Caki2 (cell line): Measurements from ENCODE around the gene CHN1. TPM values are rescaled to one million over a fixed set of nuclear protein-coding genes. Genes with fewer than 3 reads are reported as not detected.

Experiments used
- DNase-seq: peaks from one replicate; pipeline ENCODE4 v3.0.0-alpha.2; 2015; ENCODE audit warnings: low read depth
- in situ Hi-C: cut with HindIII; loops from 2 replicates; pipeline ENCODE4 v1.10.0; 2016; ENCODE audit warnings: low sequenced_read_pairs, low pct_unique_long_range_greater_than_20kb, mixed read lengths
- total RNA-seq: library from RNA; depleted of rRNA; stranded (reverse); fragments of >200 nt; shearing (Covaris generic); gene quantifications from 2 replicates; pipeline ENCODE4 v1.2.3, GENCODE V29; 2014; ENCODE audit warnings: low replicate concordance

CHN1 gene
- total RNA-seq, 1 experiment from 2014 or later, result 8.8 TPM

DNA sequence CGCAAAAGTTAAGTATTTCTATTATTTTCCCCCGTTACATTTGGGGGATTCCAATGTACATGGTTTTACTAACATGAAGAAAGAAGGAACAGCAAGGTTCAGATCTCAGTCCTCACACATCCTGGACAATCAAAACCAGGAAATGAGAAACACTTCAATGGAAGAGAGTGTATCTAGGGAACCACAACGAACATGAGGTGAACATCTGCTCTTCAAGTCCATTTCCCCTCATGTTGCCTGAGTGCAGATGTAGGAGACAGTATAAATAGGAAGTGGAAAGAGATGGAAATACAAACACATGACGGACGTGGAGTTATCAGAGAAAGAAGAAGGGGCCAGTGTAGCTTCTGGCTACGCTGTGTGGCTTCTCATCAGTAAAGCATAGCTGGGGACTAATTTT is 52.6 kb downstream of the CHN1 start:
- in situ Hi-C loops, result no loop called here
- DNase-seq, result no peak

DNA sequence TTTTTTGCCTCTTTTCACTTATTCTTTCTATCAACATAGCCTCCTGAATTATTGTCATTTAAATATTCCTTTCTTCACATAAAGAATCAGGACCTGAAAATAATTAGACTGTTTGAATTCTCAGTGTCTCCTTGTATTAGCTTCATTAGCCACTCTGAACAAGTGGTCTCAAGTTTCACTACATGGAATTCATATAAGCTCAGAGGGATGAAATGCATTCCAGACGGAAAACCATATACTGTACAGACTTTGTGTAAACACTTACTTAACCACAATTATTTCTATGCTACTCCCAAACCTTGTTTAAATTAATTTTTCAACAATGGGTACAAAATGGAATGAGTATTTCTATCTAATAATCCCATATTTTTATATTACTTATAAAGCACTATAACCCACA is 53.4 kb downstream of the CHN1 start:
- no peak for DNase-seq

GRCh38 chr2:174949988-174950687 is 55.0 kb downstream of the CHN1 start:
- in situ Hi-C loops, result no loop called here
- DNase-seq, result no peak

More for the DNA sequence above, 53.4 kb downstream of the CHN1 start:
- in situ Hi-C loops, result no loop called here

- no peak for DNase-seq
- in situ Hi-C loops, result no loop called here
These were observed 59.5 kb downstream of the CHN1 start for GRCh38 chr2:174945601-174946260.

DNA sequence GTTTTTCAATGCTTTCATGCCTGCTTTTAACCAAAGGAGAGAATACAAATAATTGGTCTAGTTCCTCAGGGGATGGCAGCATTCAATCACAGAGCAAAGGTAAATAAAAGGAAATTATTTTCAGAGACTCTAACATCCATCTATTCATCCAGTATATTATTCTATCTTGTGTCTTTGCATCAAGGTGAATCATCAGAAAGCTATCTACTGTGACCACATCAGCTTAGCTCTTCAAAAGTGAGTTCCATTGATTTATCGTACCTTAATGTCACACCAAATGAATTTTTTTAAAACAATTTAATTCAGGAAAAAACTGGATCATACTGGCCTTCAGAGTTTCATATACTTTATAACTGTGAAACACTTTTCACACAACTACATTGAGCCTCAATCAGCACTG is 66.1 kb downstream of the CHN1 start:
- peak; percentile 62 for DNase-seq
- in situ Hi-C loops, result no loop called here

- DNase-seq, result no peak
- in situ Hi-C loops, result no loop called here
These were observed 73.5 kb downstream of the CHN1 start for GRCh38 chr2:174931724-174932123.

DNA sequence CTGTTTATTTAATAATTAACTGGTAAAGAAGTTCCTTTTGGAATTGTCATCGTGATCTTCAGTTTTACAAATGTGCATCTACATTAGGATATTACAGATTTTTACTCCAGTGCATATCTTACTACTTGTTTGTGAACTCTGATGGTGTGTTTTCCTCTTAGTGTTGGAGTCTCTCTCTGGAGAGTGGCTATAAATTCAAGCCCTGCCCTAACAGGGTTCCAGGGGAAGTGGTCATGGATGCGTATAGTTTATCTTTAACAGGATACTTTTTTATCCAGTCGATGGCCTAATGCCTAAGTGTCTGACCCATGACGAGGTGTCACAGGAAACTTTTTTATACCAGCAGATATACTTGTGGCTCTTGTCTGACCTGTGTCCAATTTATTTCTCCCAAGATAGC is 75.4 kb downstream of the CHN1 start:
- peak; percentile 91 for DNase-seq
- in situ Hi-C loops, result no loop called here

- DNase-seq, result no peak
- in situ Hi-C loops, result no loop called here
These were observed 80.0 kb downstream of the CHN1 start for GRCh38 chr2:174925046-174925784.

GRCh38 chr2:174924061-174924693 is 81.0 kb downstream of the CHN1 start:
- in situ Hi-C loops, result no loop called here
- no peak for DNase-seq

DNA sequence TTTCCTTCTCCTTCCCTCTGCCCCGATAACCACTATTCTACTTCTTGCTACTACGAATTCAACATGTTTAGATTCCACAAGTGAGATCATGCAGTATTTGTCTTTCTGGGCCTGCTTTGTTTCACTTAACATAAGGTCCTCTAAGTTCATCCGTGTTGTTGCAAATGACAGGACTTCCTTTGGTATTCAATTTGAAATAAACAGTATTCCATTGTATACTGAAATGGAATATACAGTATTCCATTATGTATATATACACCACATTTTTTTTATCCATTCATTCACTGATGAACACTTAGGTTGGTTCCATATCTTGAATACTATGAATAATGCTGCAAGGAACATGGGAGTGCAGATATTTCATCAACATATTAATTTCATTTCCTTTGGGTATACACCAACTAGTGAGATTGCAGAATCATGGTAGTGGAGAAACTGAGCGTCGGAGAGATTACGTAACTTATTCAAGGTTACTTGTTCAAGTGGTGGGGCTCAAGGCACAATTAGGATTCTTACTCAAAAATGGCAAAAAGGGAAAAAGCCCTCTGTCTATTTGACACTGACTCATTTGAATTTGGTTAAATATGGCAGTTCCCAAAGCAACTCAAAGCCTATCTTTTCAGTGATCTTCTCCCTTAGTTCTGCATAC is 85.1 kb downstream of the CHN1 start:
- no peak for DNase-seq
- in situ Hi-C loops, result no loop called here

DNA sequence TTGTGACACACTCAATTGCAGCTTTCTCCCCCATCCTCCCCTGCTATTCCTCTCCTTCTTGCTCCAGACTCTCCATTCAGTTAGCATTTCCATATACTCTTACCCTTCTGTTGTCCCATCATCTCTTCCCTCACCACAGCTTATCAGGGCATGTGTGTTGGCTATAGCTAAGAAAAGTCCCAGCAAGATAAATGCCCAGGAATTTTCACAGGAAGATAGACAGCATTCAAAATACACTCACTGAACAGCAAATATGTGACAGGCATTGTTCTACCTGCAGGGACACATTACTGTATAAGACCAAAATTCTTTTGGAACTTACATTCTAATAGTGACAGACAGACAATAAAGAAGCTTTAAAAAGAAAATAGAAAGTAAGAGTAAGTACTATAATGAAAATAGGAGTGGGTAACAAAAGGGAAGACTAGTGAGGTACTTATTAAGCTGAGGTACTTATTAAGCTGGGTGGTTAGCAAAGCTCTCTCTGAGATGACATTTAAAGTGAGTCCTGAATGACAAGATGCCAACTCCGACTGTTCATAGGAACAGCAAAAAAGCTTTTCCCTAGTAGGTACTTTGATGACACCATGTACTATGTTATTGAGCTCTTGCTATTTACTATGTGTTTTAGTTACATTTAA is 86.2 kb downstream of the CHN1 start:
- no peak for DNase-seq
- in situ Hi-C loops, result no loop called here

DNA sequence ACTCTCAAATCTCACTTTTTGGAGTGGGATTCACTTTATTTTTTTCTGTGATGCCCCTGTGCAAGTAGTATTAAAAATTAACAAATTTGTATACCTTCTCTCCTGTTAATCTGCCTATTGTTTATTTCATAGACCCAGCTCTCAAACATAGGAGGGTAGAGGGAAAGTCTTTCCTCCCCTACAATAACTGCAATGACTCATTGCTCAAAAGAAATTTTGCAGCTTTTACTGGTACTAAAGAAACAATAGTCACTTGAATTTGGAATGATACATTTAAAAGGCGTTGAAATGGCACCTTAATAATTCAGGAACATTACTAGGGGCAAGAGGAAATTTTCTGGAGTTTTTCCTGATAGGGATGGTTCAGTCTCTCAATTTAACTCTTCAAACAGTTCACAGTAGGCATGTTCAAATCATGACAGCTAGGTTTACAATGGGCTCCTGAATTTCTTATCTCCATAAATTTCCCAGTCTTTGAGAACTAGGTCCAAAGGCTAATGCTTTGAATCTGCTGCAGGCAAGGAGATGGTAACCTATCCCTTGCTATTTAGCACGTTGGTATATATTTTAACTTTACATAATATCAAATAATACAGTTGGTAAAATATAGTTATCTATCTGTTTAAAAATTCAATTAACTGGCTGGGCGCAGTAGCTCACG is 88.8 kb downstream of the CHN1 start:
- in situ Hi-C loops, result no loop called here
- no peak for DNase-seq

DNA sequence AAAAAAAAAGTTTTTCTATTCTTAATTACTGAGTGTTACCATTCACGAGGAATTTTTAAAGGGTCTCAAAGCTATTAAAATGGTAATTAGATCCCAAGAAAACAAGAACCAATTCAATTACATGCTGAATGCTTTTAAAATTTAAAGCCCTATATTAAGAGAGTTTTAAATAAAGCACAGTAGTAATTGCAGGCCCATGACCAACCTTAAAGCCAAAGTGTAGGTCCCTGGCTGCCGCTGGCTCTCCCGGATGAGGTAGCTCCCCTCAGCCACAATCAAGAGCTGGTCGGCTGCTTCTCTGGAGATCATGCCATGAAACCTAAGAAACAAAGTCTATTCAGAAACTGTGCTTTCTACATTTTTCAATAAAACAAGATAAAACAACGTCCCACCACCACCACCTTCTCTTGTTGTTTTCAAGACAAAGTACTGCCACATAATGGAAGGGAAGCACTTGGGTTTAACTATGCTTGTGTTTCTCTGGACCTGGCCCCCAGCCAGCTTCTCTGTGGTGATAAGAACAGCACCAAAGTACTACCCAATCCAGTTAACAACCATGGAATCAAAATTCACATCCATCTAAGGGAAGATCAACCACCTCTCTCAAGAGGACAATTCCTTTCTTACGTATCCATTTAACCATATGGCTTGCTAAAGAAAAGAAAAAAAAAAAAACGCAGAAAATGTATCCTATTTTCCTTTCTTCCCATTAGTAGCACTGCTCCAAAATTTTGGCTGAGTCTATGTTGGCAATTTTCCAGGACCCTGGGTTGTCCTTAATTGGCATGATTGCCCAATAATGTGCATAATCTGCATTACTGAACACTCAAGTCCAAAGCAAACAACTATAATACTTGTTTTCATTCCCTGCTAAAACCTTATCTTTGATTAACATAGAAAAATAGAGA is 90.1 kb downstream of the CHN1 start:
- no peak for DNase-seq
- in situ Hi-C loops, result no loop called here

GRCh38 chr2:174908284-174908683 is 96.9 kb downstream of the CHN1 start:
- DNase-seq, result no peak
- in situ Hi-C loops, result no loop called here

GRCh38 chr2:174903264-174903556 is 102.0 kb downstream of the CHN1 start:
- DNase-seq, result no peak
- in situ Hi-C loops, result no loop called here

DNA sequence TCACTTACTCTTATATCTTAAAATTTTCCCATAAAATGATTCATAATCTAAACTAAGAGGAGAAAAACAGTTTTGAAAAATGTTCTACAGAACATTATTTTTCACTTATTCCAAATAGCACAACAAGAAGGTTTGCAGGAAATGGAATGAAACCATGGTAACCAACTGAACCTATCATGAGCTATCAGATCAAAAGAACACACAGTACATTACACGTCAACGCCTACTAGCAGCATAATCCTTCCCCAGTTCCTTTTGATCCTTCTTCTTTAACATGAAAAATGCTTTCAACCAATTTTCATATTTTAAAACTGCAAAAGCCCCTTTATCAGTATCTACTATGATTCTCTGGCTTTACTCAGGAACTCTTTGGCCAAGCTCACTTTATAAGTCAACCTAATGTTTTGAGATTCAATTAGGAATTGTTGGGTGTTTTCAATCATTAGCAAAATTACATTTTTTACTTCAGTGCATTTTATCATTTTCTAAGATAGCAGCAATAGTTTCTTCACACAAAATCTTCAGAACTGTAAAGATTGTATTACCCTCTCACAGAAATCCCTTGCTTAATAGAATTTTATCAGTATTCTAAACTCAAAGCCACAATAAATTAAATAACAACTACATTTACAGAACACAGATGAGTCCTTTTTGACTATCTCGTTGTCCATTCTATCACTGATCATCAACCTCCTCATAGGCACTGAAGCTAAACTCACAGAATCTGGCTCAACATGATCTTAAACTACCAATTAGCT is 102.5 kb downstream of the CHN1 start:
- in situ Hi-C loops, result no loop called here
- no peak for DNase-seq
